Measurements from ENCODE around the gene BRINP2.

The BRINP2 gene

DNA sequence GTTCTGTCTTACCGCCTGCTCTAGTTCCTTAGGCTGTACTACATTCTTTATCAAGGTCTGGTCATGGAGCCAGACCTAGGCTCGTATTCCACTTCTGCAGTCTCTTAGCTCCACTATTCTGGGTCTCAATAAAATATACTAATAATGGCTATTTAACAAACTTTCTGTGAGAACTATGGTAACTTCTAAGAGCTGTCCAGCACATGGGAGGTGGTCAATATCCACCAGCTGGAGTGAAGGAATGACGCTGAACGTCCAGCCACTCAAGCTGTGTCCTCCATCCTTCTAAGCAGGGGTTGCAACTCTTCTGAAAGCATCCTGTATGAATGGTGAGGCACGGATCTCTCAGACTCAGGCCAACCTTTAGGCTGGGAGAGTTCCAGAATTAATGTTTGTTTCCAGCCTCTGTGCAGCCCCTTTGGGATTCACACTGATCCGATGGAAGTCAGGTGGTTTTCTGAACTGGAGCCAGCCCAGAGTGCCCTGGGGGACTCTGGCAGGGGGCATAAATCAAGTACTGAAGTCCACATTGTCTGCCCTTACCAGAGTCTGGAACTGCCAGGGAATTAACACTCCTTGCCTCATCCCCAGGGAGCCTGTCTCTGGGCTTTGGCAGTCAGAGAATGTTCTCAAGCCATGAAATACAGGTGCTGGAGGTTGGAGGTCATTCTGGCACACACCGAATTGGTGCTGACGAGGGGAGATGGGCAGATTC, 57.4 kb downstream of the BRINP2 start:
- no peak for DNase-seq

DNA sequence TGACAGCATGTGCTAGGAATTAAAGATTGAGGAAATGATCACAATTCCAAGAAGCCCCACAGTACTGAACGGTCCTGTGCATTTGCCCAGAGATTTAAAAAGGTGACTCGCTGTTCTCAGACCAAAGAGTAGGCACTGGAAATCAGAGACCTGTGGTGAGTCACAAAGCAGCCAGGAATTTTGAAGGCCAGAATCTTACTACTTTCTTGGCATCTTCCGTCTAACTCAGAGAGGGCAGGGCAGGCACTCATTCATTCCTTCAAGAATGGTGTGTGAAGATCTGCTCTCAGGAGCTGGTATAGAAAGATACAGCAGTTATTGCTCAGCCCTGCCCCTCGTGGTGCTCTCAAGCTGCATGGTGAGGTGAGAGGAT, 57.9 kb downstream of the BRINP2 start:
- no peak for DNase-seq

DNA sequence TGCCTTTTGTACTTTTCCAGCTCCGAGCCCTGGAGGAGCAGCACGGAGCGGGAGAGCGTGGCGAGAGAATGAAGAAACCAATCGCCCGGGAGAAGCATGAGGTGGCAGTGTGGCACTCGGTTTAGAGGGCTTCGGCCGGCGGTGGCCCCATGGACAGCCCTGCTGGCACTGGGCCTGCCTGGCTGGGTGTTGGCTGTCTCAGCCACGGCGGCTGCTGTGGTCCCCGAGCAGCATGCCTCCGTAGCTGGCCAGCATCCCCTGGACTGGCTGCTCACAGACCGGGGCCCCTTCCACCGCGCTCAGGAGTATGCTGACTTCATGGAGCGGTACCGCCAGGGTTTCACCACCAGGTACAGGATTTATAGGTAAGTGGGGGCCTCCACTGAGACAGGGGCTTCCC, 59.0 kb downstream of the BRINP2 start:
- DNase-seq = no peak

DNA sequence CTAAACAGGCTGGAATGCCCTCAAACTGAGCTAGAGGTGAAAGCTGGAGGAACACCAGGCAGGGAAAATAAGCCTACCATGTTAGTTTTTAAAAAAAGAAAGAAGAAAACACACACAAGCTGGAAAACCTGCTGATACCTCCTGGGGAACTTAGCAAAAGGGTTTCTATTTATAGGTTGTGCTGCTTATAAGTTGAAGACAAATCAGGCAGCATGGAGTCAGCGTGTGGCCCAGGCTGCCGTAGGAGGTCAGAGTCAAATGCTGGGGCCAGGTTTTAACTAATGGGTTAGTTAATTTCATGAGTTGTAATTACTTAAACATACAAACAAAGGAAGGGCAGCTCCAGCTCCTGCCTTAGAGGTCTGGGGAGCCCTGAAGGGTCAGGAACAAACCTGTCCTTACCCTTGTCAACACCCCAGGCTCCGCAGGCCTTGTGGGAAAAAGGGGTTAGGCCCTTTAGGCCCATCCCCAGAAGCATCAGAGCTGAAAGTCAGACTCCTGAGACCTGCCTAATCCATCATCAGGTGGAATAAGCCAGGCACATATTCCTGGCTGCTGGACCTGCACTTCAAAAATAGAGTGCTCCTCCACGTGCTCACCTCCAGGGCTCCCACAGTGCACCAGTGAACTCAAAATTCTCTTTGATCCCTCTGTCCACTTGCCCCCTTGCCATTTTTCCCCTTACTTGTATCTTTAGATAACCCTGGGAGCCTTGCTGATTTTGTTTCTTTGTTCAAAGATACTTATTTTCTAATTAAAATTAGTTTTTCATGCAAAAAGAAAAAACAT, 59.7 kb downstream of the BRINP2 start:
- no peak for DNase-seq

DNA sequence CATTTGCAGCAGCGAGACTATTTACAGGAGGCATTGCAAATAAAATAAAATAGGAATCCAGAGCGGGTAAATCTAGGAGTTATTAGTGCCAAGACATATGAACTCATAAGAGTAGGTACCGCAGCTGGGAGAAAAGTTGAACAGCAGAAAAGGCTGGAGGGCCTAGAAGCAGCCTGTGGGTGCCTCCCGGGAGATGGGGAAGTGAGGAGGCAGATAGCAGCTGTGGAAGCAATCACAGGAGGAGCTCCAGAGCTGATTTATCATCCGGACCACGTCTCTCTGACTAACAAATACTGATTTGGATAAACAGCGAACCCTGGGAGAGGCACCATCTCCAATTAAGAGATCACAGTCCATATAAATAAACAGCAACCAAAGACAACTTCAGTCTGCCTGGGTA, 64.6 kb downstream of the BRINP2 start:
- no peak for DNase-seq

DNA sequence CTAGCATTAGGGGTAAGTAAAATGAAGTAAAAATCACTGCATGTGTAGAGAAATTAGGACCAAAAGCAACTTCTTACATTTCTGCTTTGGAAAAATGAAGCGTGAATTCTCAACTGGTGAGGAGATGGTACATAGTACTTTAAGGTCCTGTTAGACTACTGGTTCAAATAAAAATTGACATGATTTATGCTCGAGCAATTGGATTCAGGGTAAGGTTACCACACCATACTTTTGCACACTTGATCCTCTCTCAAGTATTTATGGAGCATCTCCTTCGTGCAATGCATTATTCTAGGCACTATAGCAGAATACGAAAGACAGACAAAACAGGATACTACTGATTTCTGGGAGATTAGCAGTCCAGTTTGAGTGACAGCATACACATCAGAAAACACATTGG, 66.2 kb downstream of the BRINP2 start:
- DNase-seq = no peak

DNA sequence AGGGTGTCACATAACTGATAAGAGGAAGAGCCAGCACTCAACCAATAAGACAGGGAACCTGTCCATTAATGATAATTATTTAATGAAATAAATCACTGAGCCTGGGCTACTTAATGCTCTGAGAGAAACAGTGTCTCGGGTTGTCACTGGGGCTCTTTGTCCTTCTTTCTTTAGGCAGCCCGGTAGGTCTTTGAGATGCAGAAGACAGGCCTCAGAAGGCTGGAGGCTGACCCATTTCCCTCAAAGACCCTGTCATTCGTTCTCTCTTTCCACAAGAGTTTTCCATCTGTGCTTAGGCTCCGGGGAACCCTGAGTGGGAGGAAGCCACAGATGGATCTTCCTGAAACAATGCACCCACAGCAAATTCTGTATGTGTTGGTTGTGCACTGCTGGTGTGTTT, 68.2 kb downstream of the BRINP2 start:
- DNase-seq = no peak

DNA sequence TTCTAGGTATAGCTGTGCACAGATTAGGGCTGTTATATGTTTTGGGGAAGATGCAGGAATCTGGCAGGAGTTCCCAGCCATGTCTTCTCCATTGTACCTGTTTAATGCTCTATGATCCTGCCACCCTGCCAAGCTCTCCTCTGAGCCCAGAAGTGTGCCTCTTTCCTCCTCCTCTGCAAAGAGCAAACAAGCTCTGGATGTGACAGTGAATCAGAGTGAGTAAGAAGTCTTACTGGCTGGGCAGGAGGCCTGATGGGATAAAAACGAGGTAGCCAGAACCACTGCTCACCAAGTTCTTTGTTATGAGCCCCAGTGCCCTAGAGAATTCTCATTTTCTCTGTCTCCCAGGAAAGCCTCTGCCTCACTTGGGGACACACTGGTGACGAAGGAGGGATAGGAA, 69.0 kb downstream of the BRINP2 start:
- DNase-seq = no peak

DNA sequence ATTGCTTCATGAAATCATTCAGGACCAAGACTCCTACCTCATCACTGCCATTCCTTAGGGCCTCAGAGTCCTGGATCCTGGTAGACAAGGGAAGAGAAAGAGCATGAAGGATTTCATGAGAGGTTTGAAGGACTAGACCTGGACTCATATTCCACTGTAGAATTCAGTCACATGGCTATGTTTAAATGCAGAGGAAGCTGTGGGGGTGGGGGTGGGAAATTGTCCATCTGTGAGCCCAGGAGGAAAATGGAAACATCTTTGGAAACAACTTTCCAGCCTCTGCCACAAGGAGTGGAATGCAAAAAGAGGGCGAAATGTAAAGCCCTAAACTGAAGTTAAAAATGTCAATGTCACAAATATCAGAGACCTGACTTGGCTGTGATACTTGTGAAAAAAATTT, 73.0 kb downstream of the BRINP2 start:
- no peak for DNase-seq

DNA sequence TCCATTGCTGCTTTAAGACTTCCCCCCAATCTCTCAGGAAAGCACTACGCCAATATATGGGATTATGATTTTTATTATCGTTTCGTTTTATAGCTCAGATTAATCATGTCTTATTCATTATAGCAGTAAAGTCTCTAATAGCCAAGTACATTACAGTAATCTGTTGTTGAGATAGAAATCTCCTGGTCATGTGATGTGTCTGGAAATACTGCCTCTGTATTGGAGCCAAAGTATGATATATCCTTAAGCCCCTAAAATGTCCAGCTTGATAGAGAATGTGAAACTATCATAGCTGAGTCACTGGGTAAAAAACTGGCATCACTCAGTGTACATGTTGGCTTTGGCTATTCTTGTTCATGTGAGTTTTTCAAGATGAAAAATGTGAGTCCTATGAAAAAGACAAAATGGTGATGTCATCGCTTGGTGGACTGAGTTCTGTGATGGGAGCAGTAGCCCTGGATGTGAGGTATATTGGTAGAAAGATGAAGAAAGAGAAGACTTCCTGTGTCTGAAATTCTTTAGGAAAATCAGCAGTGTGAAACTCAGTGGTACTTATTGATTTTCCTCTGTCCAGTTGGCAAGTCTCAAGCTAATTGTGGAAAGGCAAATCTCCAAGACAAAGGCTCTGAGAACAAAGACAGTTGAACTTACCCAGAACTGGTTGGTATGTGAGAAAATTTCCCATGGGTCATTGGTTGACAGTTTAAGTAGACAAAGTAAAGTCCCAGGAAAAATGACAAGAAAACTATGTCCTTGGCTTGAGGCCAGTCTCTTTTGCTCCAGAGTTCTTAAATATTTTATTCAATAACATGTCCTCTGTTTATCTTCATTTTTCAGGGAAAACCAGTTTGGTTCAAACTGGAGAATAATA, 76.2 kb downstream of the BRINP2 start:
- no peak for DNase-seq

DNA sequence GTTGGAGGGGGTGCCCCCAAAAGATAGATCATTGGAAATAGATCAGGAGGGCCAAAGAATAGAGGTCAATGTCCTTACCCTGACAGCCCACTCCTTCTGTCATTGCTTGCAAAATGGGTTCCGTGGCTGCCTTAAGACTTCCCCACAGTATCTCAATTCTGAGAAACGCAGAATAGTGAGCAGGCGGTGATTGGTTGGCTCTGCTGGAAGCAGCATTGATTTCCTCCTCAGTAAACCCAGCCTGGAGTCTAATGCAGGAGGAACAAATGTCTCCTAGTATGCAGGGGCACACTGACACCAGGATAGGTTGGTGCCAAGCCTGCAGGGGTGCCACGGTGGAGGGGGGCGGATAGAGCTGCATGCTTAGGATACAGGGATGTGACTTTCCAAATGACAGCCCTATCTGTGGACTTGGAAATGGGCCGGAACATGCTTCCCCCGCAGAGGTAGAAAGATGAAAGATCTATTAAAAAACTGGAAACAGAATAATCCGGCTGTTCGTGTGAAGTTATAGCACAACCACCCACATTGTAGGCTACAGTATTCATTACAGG, 76.9 kb downstream of the BRINP2 start:
- no peak for DNase-seq

DNA sequence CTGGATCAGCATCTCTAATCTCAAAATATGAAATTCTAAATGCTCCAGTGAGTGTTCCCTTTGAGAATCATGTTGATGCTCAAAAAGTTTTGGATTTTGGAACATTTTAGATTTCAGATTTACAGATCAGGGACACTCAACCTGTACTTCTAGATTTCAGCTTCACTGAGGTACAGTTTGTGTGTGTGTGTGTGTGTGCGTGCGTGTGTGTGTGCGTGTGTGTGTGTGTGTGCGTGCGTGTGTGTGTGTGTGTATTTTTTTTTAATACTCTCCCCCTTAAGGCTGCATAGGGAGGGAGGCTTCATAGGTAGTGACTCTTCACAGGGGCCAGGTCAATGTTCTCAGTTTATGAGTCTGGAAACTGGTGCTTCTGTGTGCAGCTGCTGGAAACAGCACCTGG, 77.5 kb downstream of the BRINP2 start:
- no peak for DNase-seq

DNA sequence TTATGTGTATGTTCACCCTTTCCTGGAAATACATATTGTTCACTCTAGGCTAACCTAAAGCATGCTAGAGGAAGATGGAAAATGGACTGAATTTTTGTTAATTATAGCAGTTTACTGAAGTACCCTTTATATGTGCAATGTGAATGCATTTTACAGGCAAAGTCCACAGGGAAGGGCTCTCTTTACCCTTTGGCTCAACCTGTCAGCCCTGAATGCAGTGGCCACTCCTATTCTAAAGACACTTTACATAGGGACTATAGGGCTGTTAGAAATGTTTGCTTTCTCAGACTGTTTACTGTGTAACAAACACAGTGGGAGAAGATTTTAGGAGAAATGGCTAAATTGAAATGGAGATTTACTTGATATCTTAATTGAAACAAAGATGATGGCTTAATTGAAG, 78.5 kb downstream of the BRINP2 start:
- DNase-seq = no peak

DNA sequence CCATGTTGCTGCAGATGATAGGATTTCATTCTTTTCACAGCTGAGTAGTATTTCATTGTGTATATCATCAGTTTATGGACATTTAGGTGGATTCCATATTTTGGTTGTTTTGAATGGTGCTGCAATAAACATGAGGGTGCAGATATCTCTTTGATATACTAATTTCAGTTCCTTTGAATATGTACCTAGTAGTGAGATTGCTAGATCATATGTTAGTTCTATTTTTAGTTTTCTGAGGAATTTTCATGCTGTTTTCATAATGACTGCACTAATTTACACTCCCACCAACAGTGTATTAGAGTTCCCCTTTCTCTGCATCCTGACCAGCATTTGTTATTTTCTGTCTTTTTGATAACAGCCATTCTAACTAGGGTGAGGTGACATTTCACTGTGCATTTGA, 82.1 kb downstream of the BRINP2 start:
- no peak for DNase-seq

DNA sequence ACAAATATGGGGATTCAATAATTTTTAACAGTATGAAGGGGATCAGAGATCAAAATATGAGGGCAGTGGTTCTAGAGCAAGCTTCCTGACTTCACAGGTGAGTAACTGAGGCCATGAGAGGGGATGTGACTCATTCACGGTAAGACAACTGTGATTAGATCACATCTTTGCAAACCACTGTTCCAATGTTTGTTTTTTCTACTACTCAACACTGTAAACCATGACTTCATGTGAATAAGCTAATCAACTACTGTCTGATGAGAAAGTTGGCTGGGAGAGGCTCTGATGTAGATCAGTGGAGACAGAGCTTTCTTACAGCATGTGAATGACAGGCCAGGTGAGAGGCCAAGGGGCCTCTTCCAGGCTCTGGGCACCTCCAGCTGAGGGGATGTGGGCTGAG, 84.7 kb downstream of the BRINP2 start:
- DNase-seq = no peak

DNA sequence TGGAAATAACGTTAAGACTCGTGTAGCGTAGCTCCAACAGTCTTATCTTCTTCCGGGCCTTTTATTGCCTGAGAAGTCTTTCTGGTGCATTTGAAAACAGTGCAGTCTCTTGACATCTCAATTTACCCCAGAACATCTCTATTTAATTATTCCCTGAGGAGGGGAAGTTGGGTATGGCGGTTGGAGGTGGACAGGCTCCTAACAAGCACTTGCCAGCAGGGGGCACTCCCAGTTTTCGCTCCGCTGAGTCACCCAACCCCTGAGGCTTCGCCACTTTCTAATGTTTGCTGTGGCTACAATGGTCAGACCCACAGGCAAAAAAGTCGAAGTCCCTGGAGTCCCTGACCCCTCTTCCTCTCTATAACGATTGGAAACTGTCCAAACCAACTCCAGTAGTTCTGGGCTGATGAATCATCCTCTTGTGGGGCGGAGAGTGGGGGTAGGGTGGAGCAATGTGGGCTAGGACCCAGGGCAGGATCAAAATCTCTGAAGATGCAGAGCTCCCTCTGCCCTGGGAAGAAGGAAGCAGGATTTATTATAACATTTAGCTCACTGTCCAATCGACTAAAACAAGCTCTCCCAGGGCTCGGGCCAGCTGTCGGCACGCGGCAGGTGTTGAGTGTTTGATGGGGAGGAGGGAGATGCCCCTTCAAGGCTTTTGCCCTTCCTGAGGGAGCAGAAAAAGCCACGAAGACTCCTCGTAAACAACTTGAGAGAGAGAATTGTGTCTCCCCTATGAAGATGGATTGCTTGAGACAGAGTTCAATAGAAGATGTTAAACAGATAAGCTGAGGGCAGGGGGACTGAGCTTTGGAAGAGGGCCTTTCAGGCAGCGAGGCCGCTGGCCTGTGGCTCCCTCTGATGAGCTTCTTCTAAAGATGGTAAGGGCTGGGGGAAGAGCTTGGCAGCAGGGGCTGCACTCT, 85.7 kb downstream of the BRINP2 start:
- no peak for DNase-seq

DNA sequence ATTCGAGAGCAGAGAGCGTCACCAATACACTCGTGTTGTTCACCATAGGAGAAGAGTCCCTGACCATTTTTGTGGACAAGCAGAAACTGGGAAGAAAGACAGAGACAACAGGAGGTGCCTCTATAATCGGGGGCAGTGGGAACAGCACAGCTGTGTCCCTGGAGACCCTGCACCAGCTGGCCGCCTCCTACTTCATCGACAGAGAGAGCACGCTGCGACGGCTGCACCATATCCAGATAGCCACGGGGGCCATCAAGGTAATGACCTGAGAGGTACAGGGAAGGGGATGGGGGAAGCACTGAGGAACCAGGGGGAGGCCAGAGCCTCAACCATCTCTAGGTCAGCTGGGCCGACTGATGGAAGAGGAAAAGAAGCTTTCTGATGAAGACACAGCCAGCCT, 86.4 kb downstream of the BRINP2 start:
- DNase-seq = no peak

DNA sequence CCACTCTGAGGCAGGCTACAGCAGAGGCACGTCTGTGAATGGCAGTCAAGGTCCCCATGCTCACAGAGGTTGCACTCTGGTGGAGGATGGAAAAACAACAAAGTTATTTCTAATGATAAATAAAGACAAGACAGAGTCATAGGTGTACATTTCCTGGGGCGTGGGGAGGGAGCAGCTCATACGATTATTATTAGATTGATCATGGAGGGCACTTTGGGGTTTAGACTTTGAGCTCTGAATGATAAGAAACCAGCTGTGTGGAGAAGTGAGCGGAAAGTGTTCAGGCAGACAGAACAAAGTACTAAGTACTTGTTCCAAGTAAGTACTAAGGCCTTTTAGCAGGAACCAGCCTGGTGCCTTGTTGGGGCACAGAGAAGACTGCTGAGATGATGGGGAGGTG, 86.8 kb downstream of the BRINP2 start:
- DNase-seq = no peak

DNA sequence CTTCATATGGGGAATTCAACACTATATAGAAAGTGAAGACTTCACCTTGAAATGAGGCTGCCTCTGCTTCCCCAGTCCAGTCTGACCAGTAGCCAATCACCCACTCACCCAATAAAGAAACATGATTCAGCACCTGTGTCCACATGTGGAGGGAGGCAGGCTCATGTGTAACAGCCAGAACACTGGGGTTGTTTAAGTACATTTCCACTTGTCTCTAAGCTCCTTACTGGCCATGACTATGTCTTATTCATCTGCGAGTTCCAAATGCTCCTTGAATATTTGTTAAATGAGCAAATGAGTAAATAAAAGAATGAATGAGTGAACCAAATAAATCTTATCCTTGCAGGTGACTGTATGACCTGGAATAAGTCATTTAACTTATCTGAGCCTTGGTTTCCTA, 100.1 kb downstream of the BRINP2 start:
- no peak for DNase-seq

DNA sequence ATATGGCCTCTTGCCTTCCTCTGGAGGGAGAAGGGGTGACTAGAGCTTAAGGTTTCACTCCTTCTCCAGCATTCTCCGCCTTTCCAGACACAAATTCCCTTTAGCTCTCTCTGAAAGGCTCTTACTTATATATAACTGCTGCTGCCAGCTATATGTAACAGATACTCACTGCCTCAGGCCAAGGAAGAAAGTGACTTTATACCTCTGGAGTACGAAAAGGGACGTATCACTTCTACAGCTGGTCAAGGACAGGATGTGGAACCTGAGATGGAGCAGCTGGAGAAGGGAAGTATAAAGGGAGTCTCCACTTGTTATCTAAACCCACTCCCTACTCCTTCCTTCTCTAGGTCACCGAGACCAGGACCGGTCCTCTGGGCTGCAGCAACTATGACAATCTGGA, 102.4 kb downstream of the BRINP2 start:
- no peak for DNase-seq

DNA sequence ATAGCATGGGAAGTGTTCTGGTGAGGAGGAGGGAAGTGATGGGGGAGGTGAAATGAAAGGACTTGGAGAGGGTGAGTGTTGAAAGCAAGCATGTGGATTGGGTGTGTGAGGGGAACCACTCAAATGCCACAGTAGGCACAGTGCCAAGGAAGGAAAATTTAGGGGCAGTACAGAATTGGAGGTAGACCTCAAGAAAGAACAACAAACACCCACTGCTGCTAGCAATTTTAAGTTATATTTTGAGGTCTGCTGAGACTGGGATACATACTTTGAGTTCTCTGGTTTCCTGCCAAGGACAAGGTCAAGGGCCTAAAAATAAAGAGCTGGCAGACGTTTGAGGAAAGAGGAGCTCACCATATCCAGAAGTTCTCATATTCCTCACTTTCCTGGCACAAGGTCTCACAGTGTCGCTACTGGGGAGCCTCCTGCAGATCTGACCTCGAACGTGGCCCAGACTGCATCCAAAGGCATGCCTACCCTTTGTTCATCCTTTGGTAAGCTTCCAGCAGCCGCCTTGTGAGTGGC, 104.0 kb downstream of the BRINP2 start:
- no peak for DNase-seq

DNA sequence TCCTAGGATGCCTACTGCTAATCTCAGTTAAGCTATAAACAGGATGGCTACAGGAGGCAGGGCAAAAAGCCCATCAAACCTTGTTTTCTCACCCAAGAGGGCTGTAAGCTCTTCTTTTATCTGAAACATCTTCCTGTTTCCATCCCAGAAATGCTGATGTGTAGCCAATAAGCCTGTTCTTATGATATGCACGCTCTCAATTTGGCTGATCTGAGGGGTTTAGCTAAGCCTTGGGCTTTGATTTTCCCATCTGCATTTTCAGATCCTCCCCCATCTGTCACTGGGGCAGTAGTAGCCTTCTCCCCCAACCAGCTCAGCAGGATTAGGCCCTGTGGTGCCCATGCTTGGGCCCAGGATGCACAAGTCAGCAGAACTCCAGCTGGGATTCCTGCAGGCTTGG, 105.0 kb downstream of the BRINP2 start:
- DNase-seq = no peak

All from activated effector memory CD4-positive, alpha-beta T cell treated with anti-CD3 and anti-CD28 coated beads, Interleukin-2, amount 50 U/mL, for 16 hours (primary cell).